MM.1S (cell line): ENCODE measurements around the gene ZNF860.

ENCODE experiments used
- DNase-seq: peaks from one replicate; pipeline ENCODE4 v3.0.0-alpha.2; 2015
- H2AFZ ChIP-seq: fragments of 300-600 bp; sonication (generic); 2 replicates; pipeline ENCODE4 v1.6.0; 2016; ENCODE audit warnings: antibody characterized with exemption, low read length
- H3F3A ChIP-seq: fragments of 300-600 bp; sonication (generic); 2 replicates; pipeline ENCODE4 v1.6.1; 2016; ENCODE audit warnings: mild to moderate bottlenecking, antibody characterized with exemption, low read length, moderate library complexity, mixed read lengths; ENCODE audit not compliant: insufficient read depth
- H3K27ac ChIP-seq: fragments of 300-600 bp; sonication (generic); 2 replicates; pipeline ENCODE4 v1.5.1; 2016; ENCODE audit warnings: mild to moderate bottlenecking, low read length
- H3K27me3 ChIP-seq: fragments of 300-600 bp; sonication (generic); replicated peaks from 2 replicates; pipeline ENCODE4 v1.6.0; 2016; ENCODE audit warnings: low read length; ENCODE audit not compliant: insufficient read depth
- H3K36me3 ChIP-seq: fragments of 300-600 bp; sonication (generic); replicated peaks from 2 replicates; pipeline ENCODE4 v1.6.1; 2016; ENCODE audit warnings: mild to moderate bottlenecking, low read length, mixed read lengths; ENCODE audit not compliant: insufficient read depth
- H3K4me1 ChIP-seq: fragments of 300-600 bp; sonication (generic); 2 replicates; pipeline ENCODE4 v1.6.1; 2016; ENCODE audit warnings: low read length, mixed read lengths
- H3K4me2 ChIP-seq: fragments of 300-600 bp; sonication (generic); 2 replicates; pipeline ENCODE4 v1.6.0; 2016; ENCODE audit warnings: low read depth, low read length
- H3K4me3 ChIP-seq: fragments of 300-600 bp; sonication (generic); 2 replicates; pipeline ENCODE4 v1.5.1; 2016; ENCODE audit warnings: low read length, mixed read lengths
- H3K79me2 ChIP-seq: fragments of 300-600 bp; sonication (generic); 2 replicates; pipeline ENCODE4 v1.6.1; 2016; ENCODE audit warnings: mixed run types, low read length, mixed read lengths
- H3K9ac ChIP-seq: fragments of 300-600 bp; sonication (generic); 2 replicates; pipeline ENCODE4 v1.6.1; 2016; ENCODE audit warnings: low read length, mixed read lengths
- H3K9me2 ChIP-seq: fragments of 300-600 bp; sonication (generic); replicated peaks from 2 replicates; pipeline ENCODE4 v1.6.1; 2016; ENCODE audit warnings: mild to moderate bottlenecking, low read length, mixed read lengths; ENCODE audit not compliant: insufficient read depth
- H3K9me3 ChIP-seq: fragments of 300-600 bp; sonication (generic); replicated peaks from 2 replicates; pipeline ENCODE4 v1.6.1; 2016; ENCODE audit warnings: mild to moderate bottlenecking, low read length, mixed read lengths; ENCODE audit not compliant: insufficient read depth
- H4K20me1 ChIP-seq: fragments of 300-600 bp; sonication (generic); 2 replicates; pipeline ENCODE4 v1.6.1; 2016; ENCODE audit warnings: mild to moderate bottlenecking, low read length, moderate library complexity, mixed read lengths; ENCODE audit not compliant: insufficient read depth
- EZH2 ChIP-seq: fragments of 300-600 bp; sonication (generic); optimal IDR thresholded peaks from 2 replicates; pipeline ENCODE3; 2017; ENCODE audit warnings: low read depth, mild to moderate bottlenecking, antibody characterized with exemption, low read length, mixed read lengths
- EZH2phosphoT487 ChIP-seq: fragments of 300-600 bp; sonication (generic); IDR thresholded peaks from 2 replicates; pipeline ENCODE4 v1.6.1; 2018; ENCODE audit warnings: antibody characterized with exemption, low read length
- TF ChIP-seq, protein P1 (sequence below): fragments of 300-600 bp; sonication (generic); IDR thresholded peaks from 2 replicates; pipeline ENCODE4 v1.5.1; 2016; ENCODE audit warnings: antibody characterized with exemption, low read length, mixed read lengths

The ZNF860 gene

DNA sequence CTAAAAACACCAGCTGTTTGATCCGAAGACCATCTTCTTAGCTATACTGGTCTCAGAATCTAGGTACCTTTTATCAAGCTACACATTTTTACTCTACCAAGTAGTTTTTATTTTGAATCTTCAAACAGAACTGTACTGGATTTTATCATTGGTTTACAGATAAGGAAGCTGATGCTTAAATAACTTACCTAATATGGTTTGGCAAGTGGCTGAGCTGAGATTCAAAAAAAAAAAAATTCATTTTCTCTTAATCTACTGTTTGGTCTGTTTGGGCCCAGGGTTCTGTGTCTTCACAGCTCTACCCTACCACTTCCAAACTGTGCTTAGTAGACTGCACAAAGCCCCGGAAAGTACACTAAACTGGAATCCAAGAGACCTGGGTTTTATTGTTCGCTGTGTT, 35.7 kb downstream of the ZNF860 start:
- TF ChIP-seq EZH2 = no peak
- TF ChIP-seq EZH2phosphoT487 = no peak
- TF ChIP-seq, protein P1, sequence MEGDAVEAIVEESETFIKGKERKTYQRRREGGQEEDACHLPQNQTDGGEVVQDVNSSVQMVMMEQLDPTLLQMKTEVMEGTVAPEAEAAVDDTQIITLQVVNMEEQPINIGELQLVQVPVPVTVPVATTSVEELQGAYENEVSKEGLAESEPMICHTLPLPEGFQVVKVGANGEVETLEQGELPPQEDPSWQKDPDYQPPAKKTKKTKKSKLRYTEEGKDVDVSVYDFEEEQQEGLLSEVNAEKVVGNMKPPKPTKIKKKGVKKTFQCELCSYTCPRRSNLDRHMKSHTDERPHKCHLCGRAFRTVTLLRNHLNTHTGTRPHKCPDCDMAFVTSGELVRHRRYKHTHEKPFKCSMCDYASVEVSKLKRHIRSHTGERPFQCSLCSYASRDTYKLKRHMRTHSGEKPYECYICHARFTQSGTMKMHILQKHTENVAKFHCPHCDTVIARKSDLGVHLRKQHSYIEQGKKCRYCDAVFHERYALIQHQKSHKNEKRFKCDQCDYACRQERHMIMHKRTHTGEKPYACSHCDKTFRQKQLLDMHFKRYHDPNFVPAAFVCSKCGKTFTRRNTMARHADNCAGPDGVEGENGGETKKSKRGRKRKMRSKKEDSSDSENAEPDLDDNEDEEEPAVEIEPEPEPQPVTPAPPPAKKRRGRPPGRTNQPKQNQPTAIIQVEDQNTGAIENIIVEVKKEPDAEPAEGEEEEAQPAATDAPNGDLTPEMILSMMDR = no peak
- Histone ChIP-seq H3K27me3 (no peaks in the 10 kb centered on the region), H3K36me3 (no peaks in the 10 kb centered on the region), H3K4me2 (no peak overlapping the region), H3F3A (no peaks in the 10 kb centered on the region), H3K9me3 (no peaks in the 10 kb centered on the region), H3K9me2 (no peaks in the 10 kb centered on the region), H3K27ac (no peak overlapping the region), H3K4me3 (no peak overlapping the region), H2AFZ (no peak overlapping the region), H3K9ac (no peak overlapping the region), H3K79me2 (no peaks in the 10 kb centered on the region), H4K20me1 (no peaks in the 10 kb centered on the region), H3K4me1 (no peaks in the 10 kb centered on the region)
- no peak for DNase-seq

DNA sequence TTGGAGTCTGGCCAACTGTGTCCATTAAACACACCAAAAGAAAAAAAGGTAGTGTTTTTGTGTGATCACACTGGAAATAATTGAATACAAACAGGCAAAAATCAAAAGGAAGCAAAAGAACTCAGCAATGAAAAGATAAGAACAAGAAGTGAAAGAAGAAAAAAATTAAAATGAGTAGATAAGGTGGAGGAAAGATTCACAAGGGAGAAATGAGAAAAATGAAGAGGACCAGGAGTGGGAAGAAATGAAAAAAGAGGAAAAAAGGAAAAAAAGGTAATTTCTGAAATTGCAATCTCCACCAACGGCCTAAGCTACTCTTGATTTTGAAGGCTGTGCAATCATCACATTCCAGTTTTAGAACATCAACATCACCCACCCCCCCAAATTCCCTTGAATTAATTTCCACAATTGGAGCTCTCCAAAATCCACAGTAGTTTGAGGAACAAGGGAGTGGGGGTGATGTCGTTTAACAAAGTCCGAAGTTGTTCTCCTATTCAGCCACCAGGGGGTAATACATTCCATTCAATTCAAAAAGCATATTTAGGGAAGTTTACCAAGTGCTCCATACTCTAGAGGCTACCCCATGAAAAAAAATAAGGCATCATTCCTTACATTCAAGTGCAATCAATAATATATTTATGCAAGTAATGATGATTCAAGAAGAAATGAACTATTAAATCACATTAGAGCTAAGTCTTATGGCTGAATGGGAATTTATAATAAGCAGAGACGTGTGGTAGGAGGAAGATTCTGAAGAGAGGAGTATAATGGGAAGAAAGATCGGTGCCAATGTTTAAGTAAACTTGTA, 37.4 kb downstream of the ZNF860 start:
- no peaks in the 10 kb centered on the region for H3K27me3 ChIP-seq
- H3K27ac ChIP-seq = no peak overlapping the region
- TF ChIP-seq, protein P1 = peak; percentile 73
- TF ChIP-seq EZH2phosphoT487 = no peak
- no peak overlapping the region for H2AFZ ChIP-seq
- no peak overlapping the region for H3K4me2 ChIP-seq
- H4K20me1 ChIP-seq = no peaks in the 10 kb centered on the region
- H3F3A ChIP-seq = no peaks in the 10 kb centered on the region
- no peaks in the 10 kb centered on the region for H3K79me2 ChIP-seq
- no peaks in the 10 kb centered on the region for H3K4me1 ChIP-seq
- peak; percentile 39 for DNase-seq
- H3K9ac ChIP-seq = no peak overlapping the region
- H3K9me3 ChIP-seq = no peaks in the 10 kb centered on the region
- H3K4me3 ChIP-seq = no peak overlapping the region
- no peaks in the 10 kb centered on the region for H3K9me2 ChIP-seq
- H3K36me3 ChIP-seq = no peaks in the 10 kb centered on the region

DNA sequence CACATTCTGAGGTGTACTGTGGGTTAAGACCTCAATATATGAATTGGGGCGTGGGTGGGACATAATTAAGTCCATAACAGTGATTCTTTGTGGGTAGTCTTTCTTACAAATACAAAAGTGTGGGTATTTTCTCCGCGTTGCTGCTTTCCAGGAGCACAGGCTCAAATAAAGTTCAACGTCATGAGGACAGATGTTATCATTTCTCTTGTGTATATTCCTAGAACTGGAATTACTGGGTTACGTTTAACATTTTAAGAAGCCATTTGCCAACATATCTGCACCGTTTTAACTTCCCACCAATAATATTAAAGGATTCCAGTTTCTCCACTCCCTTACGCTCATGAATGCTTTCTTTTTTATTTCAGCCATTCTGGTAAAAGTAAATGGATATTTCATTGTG, 39.6 kb downstream of the ZNF860 start:
- no peaks in the 10 kb centered on the region for H3K4me1 ChIP-seq
- no peak overlapping the region for H3K9ac ChIP-seq
- no peak overlapping the region for H3K4me3 ChIP-seq
- H3F3A ChIP-seq = no peaks in the 10 kb centered on the region
- TF ChIP-seq, protein P1 = no peak
- no peak for TF ChIP-seq EZH2phosphoT487
- no peak for TF ChIP-seq EZH2
- no peak for DNase-seq
- H3K27ac ChIP-seq = no peak overlapping the region
- no peaks in the 10 kb centered on the region for H3K27me3 ChIP-seq
- no peak overlapping the region for H3K4me2 ChIP-seq
- H3K9me3 ChIP-seq = no peaks in the 10 kb centered on the region
- H4K20me1 ChIP-seq = no peaks in the 10 kb centered on the region
- no peaks in the 10 kb centered on the region for H3K36me3 ChIP-seq
- no peaks in the 10 kb centered on the region for H3K9me2 ChIP-seq
- H3K79me2 ChIP-seq = no peaks in the 10 kb centered on the region
- H2AFZ ChIP-seq = no peak overlapping the region
